GM12878 (cell line): ENCODE results near the gene ATP8B1. TPM values are rescaled to one million over a fixed set of nuclear protein-coding genes. Genes with fewer than 3 reads are reported as not detected.

Experiments
- ATAC-seq: fragments of 200-7000 bp; cut with Tn5 transposase; 3 replicates; pipeline ENCODE4 v1.9.1; 2020; ENCODE audit warnings: mild to moderate bottlenecking, moderate library complexity
- BruUV-seq: library from RNA; stranded (reverse); fragments of 400-500 nt; replicated peaks from 2 replicates; lab custom pipeline; 2021; lab: Mats Ljungman, UMichigan
- CTCF ChIA-PET: fragments of 300-600 bp; sonication (Branson Sonifier 250); formaldehyde crosslinking; extraction: SDS; loops from one replicate; lab custom pipeline; 2021; ENCODE audit warnings: inconsistent platforms; lab: Yijun Ruan, JAX
- POLR2A ChIA-PET: fragments of 350-600 bp; formaldehyde crosslinking; extraction: SDS; loops from one replicate; lab custom pipeline; 2021; ENCODE audit warnings: inconsistent platforms; lab: Charles Lee
- RAD21 ChIA-PET: fragments of 300-600 bp; sonication (Branson Sonifier 250); formaldehyde crosslinking; loops from one replicate; lab custom pipeline; 2023; ENCODE audit warnings: antibody characterized with exemption; ENCODE audit not compliant: unreplicated experiment; lab: Charles Lee
- SMC1A ChIA-PET: fragments of 300-600 bp; sonication (Branson Sonifier 250); formaldehyde crosslinking; loops from one replicate; lab custom pipeline; 2023; ENCODE audit not compliant: unreplicated experiment, uncharacterized antibody; lab: Charles Lee
- DNase-seq: peaks from one replicate; pipeline ENCODE4 v3.0.0-alpha.2; 2011; ENCODE audit warnings: low read depth, low spot score
- FAIRE-seq: peaks from 3 replicates; lab custom pipeline; 2011; peaks lifted over from hg19 to GRCh38; lab: Jason Lieb, UNC
- H2AFZ ChIP-seq: 2 replicates; pipeline ENCODE4 v1.6.0; 2011; ENCODE audit warnings: low read depth, low read length, control low read depth; ENCODE audit not compliant: control insufficient read depth
- H3K27ac ChIP-seq: 2 replicates; pipeline ENCODE4 v1.5.1; 2011; ENCODE audit warnings: control low read depth; ENCODE audit not compliant: control insufficient read depth, insufficient read depth
- H3K27me3 ChIP-seq, 2 experiments: replicated peaks in 1 of 2; 2 replicates each; pipeline versions ENCODE4 v1.6.0 to v1.6.1; 2011; ENCODE audit warnings: low read length in 1 of 2; ENCODE audit not compliant: control insufficient read depth in 2 of 2, insufficient read depth in 2 of 2
- H3K36me3 ChIP-seq, 2 experiments: 2 replicates each; pipeline ENCODE4 v1.5.1; 2011; ENCODE audit warnings: low read length in 1 of 2; ENCODE audit not compliant: control insufficient read depth in 2 of 2, insufficient read depth in 2 of 2
- H3K4me1 ChIP-seq: 2 replicates; pipeline ENCODE4 v1.6.1; 2011; ENCODE audit warnings: mild to moderate bottlenecking, low read length, moderate library complexity, mixed read lengths; ENCODE audit not compliant: control insufficient read depth, insufficient read depth
- H3K4me2 ChIP-seq: 2 replicates; pipeline ENCODE4 v1.6.0; 2011; ENCODE audit warnings: control low read depth; ENCODE audit not compliant: control insufficient read depth, insufficient read depth
- H3K4me3 ChIP-seq: fragments of 200-600 bp; sonication (generic); 2 replicates; pipeline ENCODE4 v1.5.1; 2016
- H3K79me2 ChIP-seq: 2 replicates; pipeline ENCODE4 v1.6.0; 2011; ENCODE audit warnings: low read length; ENCODE audit not compliant: control insufficient read depth, insufficient read depth
- H3K9ac ChIP-seq: 2 replicates; pipeline ENCODE4 v1.8.0; 2011; ENCODE audit warnings: low read length, control low read depth, mixed read lengths; ENCODE audit not compliant: control insufficient read depth, insufficient read depth
- H3K9me3 ChIP-seq: replicated peaks from 3 replicates; pipeline ENCODE4 v1.5.1; 2011; ENCODE audit warnings: mild to moderate bottlenecking, low read length; ENCODE audit not compliant: control insufficient read depth, insufficient read depth
- H4K20me1 ChIP-seq: 2 replicates; pipeline ENCODE4 v1.6.0; 2011; ENCODE audit not compliant: control insufficient read depth, insufficient read depth
- CBFB ChIP-seq: IDR thresholded peaks from 2 replicates; pipeline ENCODE4 v1.6.1; 2016; ENCODE audit warnings: antibody characterized with exemption, low read depth
- CEBPB ChIP-seq, 2 experiments: fragments of 150-350 bp in 1 of 2; IDR thresholded peaks; 2 replicates each; pipeline ENCODE4 v1.6.1; 2012 to 2014; ENCODE audit warnings: low read depth in 2 of 2, low read length in 2 of 2, borderline replicate concordance in 1 of 2, inconsistent platforms in 1 of 2
- CHD1 ChIP-seq: IDR thresholded peaks from 2 replicates; pipeline ENCODE4 v1.6.1; 2012; ENCODE audit warnings: low read depth, low read length, improper control_type of control experiment
- DPF2 ChIP-seq: fragments of 450-650 bp; IDR thresholded peaks from 2 replicates; pipeline ENCODE4 v1.6.1; 2017; ENCODE audit warnings: mild to moderate bottlenecking
- GABPA ChIP-seq: IDR thresholded peaks from 2 replicates; pipeline ENCODE4 v1.6.1; 2014; ENCODE audit warnings: antibody characterized with exemption, low read depth, mild to moderate bottlenecking, inconsistent platforms
- KLF5 ChIP-seq: fragments of 450-650 bp; IDR thresholded peaks from 2 replicates; pipeline ENCODE4 v1.6.1; 2014; ENCODE audit warnings: mild to moderate bottlenecking; ENCODE audit not compliant: partially characterized antibody
- NBN ChIP-seq: fragments of 450-650 bp; IDR thresholded peaks from 2 replicates; pipeline ENCODE4 v1.6.1; 2016
- NKRF ChIP-seq: fragments of 450-650 bp; conservative IDR thresholded peaks from 2 replicates; pipeline ENCODE4 v1.6.1; 2017; ENCODE audit warnings: mild to moderate bottlenecking, moderate library complexity
- NR2C2 ChIP-seq: IDR thresholded peaks from 2 replicates; pipeline ENCODE4 v1.6.1; 2011; ENCODE audit warnings: borderline replicate concordance, low read depth; ENCODE audit not compliant: control insufficient read depth, insufficient read length
- NRF1 ChIP-seq: conservative IDR thresholded peaks from 2 replicates; pipeline ENCODE4 v1.6.1; 2011; ENCODE audit warnings: mild to moderate bottlenecking, low read depth, low read length, improper control_type of control experiment
- RELA ChIP-seq: fragments of 450-650 bp; IDR thresholded peaks from 2 replicates; pipeline ENCODE4 v1.8.0; 2014; ENCODE audit warnings: borderline replicate concordance; ENCODE audit not compliant: partially characterized antibody
- RFX5 ChIP-seq: IDR thresholded peaks from 2 replicates; pipeline ENCODE4 v1.6.1; 2011; ENCODE audit warnings: low read depth, low read length, improper control_type of control experiment
- SMARCA5 ChIP-seq: fragments of 450-650 bp; IDR thresholded peaks from 2 replicates; pipeline ENCODE4 v1.6.1; 2017; ENCODE audit warnings: mild to moderate bottlenecking
- SREBF2 ChIP-seq: IDR thresholded peaks from 2 replicates; pipeline ENCODE4 v1.6.1; 2012; ENCODE audit warnings: mild to moderate bottlenecking, low read length
- TBL1XR1 ChIP-seq: IDR thresholded peaks from 2 replicates; pipeline ENCODE4 v1.6.1; 2012; ENCODE audit warnings: low read depth, low read length, improper control_type of control experiment
- ZNF274 ChIP-seq: IDR thresholded peaks from one replicate; pipeline ENCODE4 v1.8.0; 2011; ENCODE audit not compliant: insufficient read length, insufficient read depth
- WGBS: methylation state at CpG from one replicate; pipeline ENCODE4 v1.1.6; 2016; ENCODE audit warnings: low lambda C conversion rate; ENCODE audit not compliant: insufficient replicate concordance, insufficient coverage; ENCODE audit errors: missing lambda C conversion rate; 5-methylcytosine and 5-hydroxymethylcytosine counted together
- in situ Hi-C: fragments of 300-500 bp; cut with MboI; formaldehyde crosslinking; loops from 9 replicates; pipeline ENCODE4 v1.14.3; 2018; ENCODE audit warnings: mixed read lengths
- intact Hi-C: fragments of 100-400 bp; cut with micrococcal nuclease; formaldehyde crosslinking; loops from one replicate; pipeline ENCODE4 v1.14.2; 2022; ENCODE audit not compliant: unreplicated experiment
- polyA plus RNA-seq, 11 experiments: library from polyadenylated mRNA; depleted of rRNA in 4 of 11; unstranded in 6 of 11; stranded (reverse) in 5 of 11; fragments of >200 nt; fragmentation: Nextera tagmentation in 4 of 11; fragmentation: Illumina TruSeq in 1 of 11; extraction: Ambion mirVana in 4 of 11; extraction: Trizol in 1 of 11; gene quantifications; 1 replicate in 1 of 11; 2 replicates in 10 of 11; pipeline versions ENCODE4 v1.2.1 to v1.2.3, GENCODE V29; 2011 to 2016; ENCODE audit warnings: inconsistent platforms in 2 of 11, missing spikeins in 2 of 11, low read depth in 1 of 11
- total RNA-seq, 4 experiments: library from RNA; depleted of rRNA in 3 of 4; stranded (reverse); fragments of >200 nt in 3 of 4; fragmentation: Illumina TruSeq in 1 of 4; extraction: Trizol in 1 of 4; gene quantifications; 2 replicates each; pipeline versions ENCODE4 v1.2.1 to v1.2.3, GENCODE V29; 2013 to 2021

ATP8B1 gene
- total and polyA plus RNA-seq, 10 of the 15 experiments (the other 5 are each of a cell fraction or from before 2014, with no cell fraction given), result 0.03 to 0.37 (median 0.11) TPM

GRCh38 chr18:57816208-57816954, 13.3 kb upstream of the ATP8B1 start:
- peaks cover 8% of the 10 kb centered on the region; the same call in 2 of the 3 replicates for H3K9me3 ChIP-seq
- no peaks in the 10 kb centered on the region for H3K79me2 ChIP-seq
- in situ Hi-C loops, result no loop called here
- H3K27ac ChIP-seq, result no peak overlapping the region
- FAIRE-seq (no peak), ATAC-seq (no peak), DNase-seq (no peak)
- no peaks in the 10 kb centered on the region for H4K20me1 ChIP-seq
- no peak overlapping the region for H2AFZ ChIP-seq
- intact Hi-C loops, result no loop called here
- 55% methylated on average over 10 of the region's 10 CpGs for WGBS
- TF ChIP-seq KLF5 (no peak), CHD1 (no peak), NR2C2 (no peak)
- ChIA-PET RAD21 (no interaction called here), POLR2A (no interaction called here), CTCF (interaction anchor here (0.6 kb wide), 1 partner anchor 10 kb away, joined by 3 read pairs; no protein-coding TSS in a partner anchor), SMC1A (no interaction called here)
- H3K4me2 ChIP-seq, result no peak overlapping the region
- H3K4me3 ChIP-seq, result no peak overlapping the region
- peaks cover 4% of the 10 kb centered on the region; the same call in 1 of the 2 replicates for H3K4me1 ChIP-seq
- BruUV-seq, result no TSS peak
- H3K36me3 ChIP-seq, result no peaks in the 10 kb centered on the region
- no peaks in the 10 kb centered on the region for H3K27me3 ChIP-seq
- H3K9ac ChIP-seq, result no peak overlapping the region

- H3K9ac ChIP-seq, result no peak overlapping the region
- H3K9me3 ChIP-seq, result peaks cover 8% of the 10 kb centered on the region; the same call in 2 of the 3 replicates
- no peak for FAIRE-seq
- H4K20me1 ChIP-seq, result no peaks in the 10 kb centered on the region
- no peaks in the 10 kb centered on the region for H3K4me1 ChIP-seq
- no peaks in the 10 kb centered on the region for H3K79me2 ChIP-seq
- intact Hi-C loops (no loop called here), in situ Hi-C loops (no loop called here)
- ATAC-seq, result no peak
- H3K4me3 ChIP-seq, result no peak overlapping the region
- H3K4me2 ChIP-seq, result no peak overlapping the region
- ChIA-PET POLR2A (interaction anchor here (0.6 kb wide), 1 partner anchor 23 kb away, joined by 4 read pairs; no protein-coding TSS in a partner anchor), SMC1A (no interaction called here), RAD21 (no interaction called here), CTCF (no interaction called here)
- H3K27ac ChIP-seq, result no peak overlapping the region
- H2AFZ ChIP-seq, result no peak overlapping the region
- 38% methylated on average over 2 of the region's 2 CpGs for WGBS
- no peaks in the 10 kb centered on the region for H3K36me3 ChIP-seq
- H3K27me3 ChIP-seq, result no peaks in the 10 kb centered on the region
- BruUV-seq, result no TSS peak
- DNase-seq, result no peak
- TF ChIP-seq CBFB (no peak), TBL1XR1 (no peak), SREBF2 (no peak), RELA (no peak), DPF2 (no peak), NRF1 (no peak), SMARCA5 (no peak), NKRF (no peak), ZNF274 (no peak), NBN (no peak), RFX5 (no peak), GABPA (no peak), CEBPB (IDR thresholded peaks at IDR 0.05; ENCODE audit: borderline replicate concordance in 1 of 2, low read depth in 2 of 2, low read length in 2 of 2) (no peak)
These were observed 11.4 kb upstream of the ATP8B1 start for GRCh38 chr18:57814555-57814954.
